Neural cell (in vitro differentiated cells): ENCODE results near the gene CDKAL1. TPM values are rescaled to one million over a fixed set of nuclear protein-coding genes. Genes with fewer than 3 reads are reported as not detected.
"Not testable (repeated sequence)": the region's sequence is repeated elsewhere in the genome, so short reads cannot be mapped to it uniquely, and the experiment has no call there.

Source experiments
- H2AFZ ChIP-seq: fragments of 200-600, 300-800 bp; sonication (generic), shearing (Covaris generic); 2 replicates; pipeline ENCODE4 v1.6.0; 2014; ENCODE audit warnings: low read depth, mild to moderate bottlenecking, antibody characterized with exemption, low read length, moderate library complexity
- H3F3A ChIP-seq: fragments of 200-600 bp; shearing (Covaris generic); 2 replicates; pipeline ENCODE4 v1.6.1; 2016; ENCODE audit warnings: mild to moderate bottlenecking, moderate library complexity, mixed read lengths, antibody characterized with exemption, low read length; ENCODE audit not compliant: insufficient read depth, poor library complexity, severe bottlenecking
- H3K27ac ChIP-seq: fragments of 200-600, 300-800 bp; sonication (generic), shearing (Covaris generic); 2 replicates; pipeline ENCODE4 v1.5.1; 2014; ENCODE audit warnings: mild to moderate bottlenecking, low read length, moderate library complexity
- H3K27me3 ChIP-seq: fragments of 300-800, 200-600 bp; sonication (generic), shearing (Covaris generic); 2 replicates; pipeline ENCODE4 v1.6.0; 2014; ENCODE audit warnings: mild to moderate bottlenecking, low read depth, low read length, moderate library complexity; ENCODE audit not compliant: insufficient read depth
- H3K36me3 ChIP-seq: fragments of 300-800, 200-600 bp; sonication (generic), shearing (Covaris generic); 2 replicates; pipeline ENCODE4 v1.5.1; 2014; ENCODE audit warnings: mild to moderate bottlenecking, antibody characterized with exemption, low read length, moderate library complexity; ENCODE audit not compliant: insufficient read depth
- H3K4me2 ChIP-seq: fragments of 300-800, 200-600 bp; sonication (generic), shearing (Covaris generic); 2 replicates; pipeline ENCODE4 v1.6.0; 2014; ENCODE audit warnings: mild to moderate bottlenecking, low read length
- H3K4me3 ChIP-seq: fragments of 300-800, 200-600 bp; sonication (generic), shearing (Covaris generic); 2 replicates; pipeline ENCODE4 v1.5.1; 2014; ENCODE audit warnings: mild to moderate bottlenecking, low read length, moderate library complexity
- H3K79me2 ChIP-seq: fragments of 200-600 bp; shearing (Covaris generic); replicated peaks from 2 replicates; pipeline ENCODE4 v1.6.0; 2014; ENCODE audit warnings: mild to moderate bottlenecking, low read length, moderate library complexity; ENCODE audit not compliant: insufficient read depth
- H3K9ac ChIP-seq: fragments of 300-800, 200-600 bp; sonication (generic), shearing (Covaris generic); 2 replicates; pipeline ENCODE4 v1.6.1; 2016; ENCODE audit warnings: mild to moderate bottlenecking, low read length, mixed read lengths
- H3K9me2 ChIP-seq: fragments of 200-600 bp; shearing (Covaris generic); 2 replicates; pipeline ENCODE4 v1.6.1; 2016; ENCODE audit warnings: mild to moderate bottlenecking, low read length, mixed read lengths; ENCODE audit not compliant: insufficient read depth
- H3K9me3 ChIP-seq: fragments of 200-600, 300-800 bp; sonication (generic), shearing (Covaris generic); 2 replicates; pipeline ENCODE4 v1.6.1; 2016; ENCODE audit warnings: mild to moderate bottlenecking, mixed run types, low read length, moderate library complexity, mixed read lengths
- H4K20me1 ChIP-seq: fragments of 200-600 bp; shearing (Covaris generic); 2 replicates; pipeline ENCODE4 v1.6.1; 2016; ENCODE audit warnings: mild to moderate bottlenecking, mixed run types; ENCODE audit not compliant: insufficient read depth
- EP300 ChIP-seq: fragments of 450-650 bp; conservative IDR thresholded peaks from 2 replicates; pipeline ENCODE4 v1.6.1; 2014; ENCODE audit warnings: antibody characterized with exemption, mild to moderate bottlenecking, moderate library complexity; ENCODE audit not compliant: poor library complexity, severe bottlenecking
- EZH2 ChIP-seq: fragments of 200-600, 300-800 bp; shearing (Covaris generic), sonication (generic); IDR thresholded peaks from 2 replicates; pipeline ENCODE4 v1.6.1; 2014; ENCODE audit warnings: antibody characterized with exemption, low read length, borderline replicate concordance, mild to moderate bottlenecking; ENCODE audit not compliant: insufficient read depth, poor library complexity, severe bottlenecking
- MXI1 ChIP-seq: fragments of 450-650 bp; conservative IDR thresholded peaks from 2 replicates; pipeline ENCODE4 v1.6.1; 2014; ENCODE audit warnings: antibody characterized with exemption, mild to moderate bottlenecking; ENCODE audit not compliant: poor library complexity, severe bottlenecking
- POLR2AphosphoS5 ChIP-seq: IDR thresholded peaks from 2 replicates; pipeline ENCODE4 v1.6.1; 2012
- RAD21 ChIP-seq: fragments of 450-650 bp; conservative IDR thresholded peaks from 2 replicates; pipeline ENCODE4 v1.6.1; 2014; ENCODE audit warnings: antibody characterized with exemption, mild to moderate bottlenecking, moderate library complexity
- REST ChIP-seq: IDR thresholded peaks from 2 replicates; pipeline ENCODE4 v1.6.1; 2012; ENCODE audit warnings: borderline replicate concordance
- SMC3 ChIP-seq: fragments of 450-650 bp; conservative IDR thresholded peaks from 2 replicates; pipeline ENCODE4 v1.6.1; 2014; ENCODE audit warnings: antibody characterized with exemption, mild to moderate bottlenecking, moderate library complexity; ENCODE audit not compliant: poor library complexity
- TAF1 ChIP-seq: IDR thresholded peaks from 2 replicates; pipeline ENCODE4 v1.6.1; 2012; ENCODE audit warnings: low read depth
- polyA plus RNA-seq: library from polyadenylated mRNA; depleted of rRNA; stranded (reverse); fragments of >200 nt; gene quantifications from 2 replicates; pipeline ENCODE4 v1.2.3, GENCODE V29; 2014
- TF ChIP-seq, protein P1 (sequence below): fragments of 450-650 bp; IDR thresholded peaks from 2 replicates; pipeline ENCODE4 v1.5.1; 2014; ENCODE audit warnings: antibody characterized with exemption, mild to moderate bottlenecking, moderate library complexity; ENCODE audit not compliant: poor library complexity, severe bottlenecking

Gene CDKAL1
- polyA plus RNA-seq, 1 donor from 2014 or later, result 10.7 TPM

DNA sequence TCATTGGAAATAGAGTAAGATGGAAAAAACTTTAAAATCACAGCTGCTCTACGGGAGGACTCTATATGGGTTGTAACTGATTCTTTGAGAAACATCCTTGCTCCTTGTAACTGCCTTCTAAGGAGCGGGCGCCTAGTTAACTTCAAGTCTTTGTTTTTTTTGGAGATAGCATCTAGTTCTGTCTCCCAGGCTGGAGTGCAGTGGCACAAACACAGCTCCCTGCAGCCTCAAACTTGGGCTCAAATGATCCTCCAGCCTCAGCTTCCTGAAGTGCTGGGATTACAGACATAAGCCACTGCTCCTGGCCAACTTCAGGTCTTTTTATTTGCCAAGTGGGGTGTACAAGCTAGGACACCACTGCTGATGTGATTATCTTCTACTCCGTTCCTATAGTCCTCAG lies 552.9 kb downstream of the CDKAL1 start:
- H3K4me3 ChIP-seq, result no peak overlapping the region
- H3K9me3 ChIP-seq, result no peaks in the 10 kb centered on the region
- H3K79me2 ChIP-seq, result no peaks in the 10 kb centered on the region
- H2AFZ ChIP-seq, result no peak overlapping the region
- H3K27ac ChIP-seq, result no peak overlapping the region
- no peaks in the 10 kb centered on the region for H4K20me1 ChIP-seq
- H3K4me2 ChIP-seq, result no peak overlapping the region
- H3F3A ChIP-seq, result no peaks in the 10 kb centered on the region
- no peaks in the 10 kb centered on the region for H3K36me3 ChIP-seq
- no peaks in the 10 kb centered on the region for H3K27me3 ChIP-seq
- no peaks in the 10 kb centered on the region for H3K9me2 ChIP-seq
- no peak for TF ChIP-seq TAF1
- no peak for TF ChIP-seq EZH2
- TF ChIP-seq RAD21, result no peak
- no peak for TF ChIP-seq EP300
- no peak for TF ChIP-seq SMC3
- TF ChIP-seq POLR2AphosphoS5, result no peak
- no peak for TF ChIP-seq MXI1
- no peak for TF ChIP-seq REST
- TF ChIP-seq, protein P1, sequence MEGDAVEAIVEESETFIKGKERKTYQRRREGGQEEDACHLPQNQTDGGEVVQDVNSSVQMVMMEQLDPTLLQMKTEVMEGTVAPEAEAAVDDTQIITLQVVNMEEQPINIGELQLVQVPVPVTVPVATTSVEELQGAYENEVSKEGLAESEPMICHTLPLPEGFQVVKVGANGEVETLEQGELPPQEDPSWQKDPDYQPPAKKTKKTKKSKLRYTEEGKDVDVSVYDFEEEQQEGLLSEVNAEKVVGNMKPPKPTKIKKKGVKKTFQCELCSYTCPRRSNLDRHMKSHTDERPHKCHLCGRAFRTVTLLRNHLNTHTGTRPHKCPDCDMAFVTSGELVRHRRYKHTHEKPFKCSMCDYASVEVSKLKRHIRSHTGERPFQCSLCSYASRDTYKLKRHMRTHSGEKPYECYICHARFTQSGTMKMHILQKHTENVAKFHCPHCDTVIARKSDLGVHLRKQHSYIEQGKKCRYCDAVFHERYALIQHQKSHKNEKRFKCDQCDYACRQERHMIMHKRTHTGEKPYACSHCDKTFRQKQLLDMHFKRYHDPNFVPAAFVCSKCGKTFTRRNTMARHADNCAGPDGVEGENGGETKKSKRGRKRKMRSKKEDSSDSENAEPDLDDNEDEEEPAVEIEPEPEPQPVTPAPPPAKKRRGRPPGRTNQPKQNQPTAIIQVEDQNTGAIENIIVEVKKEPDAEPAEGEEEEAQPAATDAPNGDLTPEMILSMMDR, result no peak
- H3K9ac ChIP-seq, result no peak overlapping the region

DNA sequence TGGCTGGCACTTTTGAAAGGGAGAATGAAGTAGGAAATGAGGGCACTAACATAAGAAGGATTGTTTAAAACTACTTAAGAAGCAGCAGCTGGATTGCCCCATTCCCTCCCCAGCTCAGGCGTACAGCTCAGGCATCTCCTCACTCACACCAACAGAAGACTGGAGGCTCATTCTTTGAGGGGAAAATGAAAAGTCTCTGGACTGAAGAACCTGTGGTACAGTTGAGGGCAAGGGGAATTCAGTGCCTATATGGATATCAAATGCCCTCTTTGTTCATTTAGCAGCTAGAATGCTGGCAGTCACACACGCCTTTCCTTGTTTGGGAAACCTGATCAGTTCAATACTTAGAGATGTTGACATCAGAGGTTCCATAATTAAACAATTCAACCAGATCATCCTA lies 557.2 kb downstream of the CDKAL1 start:
- Histone ChIP-seq H3K9me3 (no peaks in the 10 kb centered on the region), H3K27ac (no peak overlapping the region), H3K4me2 (no peak overlapping the region), H3F3A (no peaks in the 10 kb centered on the region), H4K20me1 (no peaks in the 10 kb centered on the region), H3K27me3 (no peaks in the 10 kb centered on the region), H3K36me3 (no peaks in the 10 kb centered on the region), H3K79me2 (no peaks in the 10 kb centered on the region), H3K4me3 (no peak overlapping the region), H2AFZ (no peak overlapping the region), H3K9me2 (no peaks in the 10 kb centered on the region), H3K9ac (no peak overlapping the region)
- TF ChIP-seq TAF1, result no peak
- TF ChIP-seq, protein P1, result no peak
- TF ChIP-seq SMC3, result no peak
- TF ChIP-seq MXI1, result no peak
- TF ChIP-seq REST, result no peak
- TF ChIP-seq EP300, result no peak
- TF ChIP-seq POLR2AphosphoS5, result no peak
- TF ChIP-seq EZH2, result no peak
- no peak for TF ChIP-seq RAD21

GRCh38 chr6:21092231-21092772 lies 558.0 kb downstream of the CDKAL1 start:
- not testable (repeated sequence) for H3K27ac ChIP-seq, H2AFZ ChIP-seq, H3K4me2 ChIP-seq, H3K9ac ChIP-seq, H3K4me3 ChIP-seq, H3K9me3 ChIP-seq, H3K27me3 ChIP-seq, H3F3A ChIP-seq, H3K36me3 ChIP-seq, H3K9me2 ChIP-seq, H3K79me2 ChIP-seq, H4K20me1 ChIP-seq
